Mesendoderm (in vitro differentiated cells): ENCODE measurements around the gene PRKCA.

Experiments used
- DNase-seq: peaks from one replicate; pipeline ENCODE4 v3.0.0; 2013
- H2AK5ac ChIP-seq: 2 replicates; pipeline ENCODE4 v1.6.1; 2013; ENCODE audit warnings: low read length, inconsistent platforms
- H2BK120ac ChIP-seq: 2 replicates; pipeline ENCODE4 v1.6.1; 2013; ENCODE audit warnings: low read depth, mild to moderate bottlenecking, low read length, moderate library complexity, mixed read lengths
- H2BK15ac ChIP-seq: replicated peaks from 2 replicates; pipeline ENCODE4 v1.6.1; 2013; ENCODE audit warnings: low read depth, mild to moderate bottlenecking, moderate library complexity
- H2BK5ac ChIP-seq: 2 replicates; pipeline ENCODE4 v1.6.1; 2013; ENCODE audit warnings: low read length, inconsistent platforms
- H3K18ac ChIP-seq: 2 replicates; pipeline ENCODE4 v1.6.1; 2013; ENCODE audit warnings: mild to moderate bottlenecking, low read length, mixed read lengths
- H3K23ac ChIP-seq: one replicate; pipeline ENCODE4 v1.6.1; 2013; ENCODE audit warnings: low read length
- H3K27ac ChIP-seq: 2 replicates; pipeline ENCODE4 v1.5.1; 2013; ENCODE audit warnings: low read depth, mild to moderate bottlenecking, inconsistent platforms, low read length, moderate library complexity
- H3K27me3 ChIP-seq: 2 replicates; pipeline ENCODE4 v1.6.1; 2013; ENCODE audit warnings: low read length, control low read depth, mild to moderate bottlenecking, inconsistent platforms; ENCODE audit not compliant: insufficient read depth, poor library complexity
- H3K36me3 ChIP-seq: 2 replicates; pipeline ENCODE4 v1.6.1; 2013; ENCODE audit warnings: low read length, inconsistent platforms; ENCODE audit not compliant: control insufficient read depth, insufficient read depth
- H3K4ac ChIP-seq: one replicate; pipeline ENCODE4 v1.6.1; 2013; ENCODE audit warnings: low read depth, mild to moderate bottlenecking, low read length, moderate library complexity
- H3K4me1 ChIP-seq: 2 replicates; pipeline ENCODE4 v1.6.1; 2013; ENCODE audit warnings: low read depth, low read length, inconsistent platforms; ENCODE audit not compliant: control insufficient read depth
- H3K4me2 ChIP-seq: 2 replicates; pipeline ENCODE4 v1.6.1; 2013; ENCODE audit warnings: low read length
- H3K4me3 ChIP-seq: 2 replicates; pipeline ENCODE4 v1.5.1; 2013; ENCODE audit warnings: mild to moderate bottlenecking, low read length
- H3K56ac ChIP-seq: one replicate; pipeline ENCODE4 v1.6.1; 2013; ENCODE audit warnings: low read length
- H3K79me1 ChIP-seq: 2 replicates; pipeline ENCODE4 v1.6.1; 2013; ENCODE audit warnings: low read length, inconsistent platforms
- H3K79me2 ChIP-seq: 2 replicates; pipeline ENCODE4 v1.6.1; 2013; ENCODE audit warnings: mild to moderate bottlenecking, low read length; ENCODE audit not compliant: control insufficient read depth, insufficient read depth
- H3K9ac ChIP-seq: 2 replicates; pipeline ENCODE4 v1.6.1; 2013; ENCODE audit warnings: low read length, inconsistent platforms
- H4K5ac ChIP-seq: one replicate; pipeline ENCODE4 v1.6.1; 2013; ENCODE audit warnings: low read length
- H4K8ac ChIP-seq: one replicate; pipeline ENCODE4 v1.6.1; 2013; ENCODE audit warnings: low read depth, mild to moderate bottlenecking, control low read depth, low read length, moderate library complexity
- WGBS: extraction: QIAGEN DNeasy Blood & Tissue Kit; methylation state at CpG from one replicate; pipeline ENCODE4 v1.1.7; 2013; ENCODE audit warnings: low lambda C conversion rate, missing lambda C conversion rate; ENCODE audit not compliant: insufficient coverage; ENCODE audit errors: extremely low coverage; 5-methylcytosine and 5-hydroxymethylcytosine counted together

Gene PRKCA

GRCh38 chr17:66548659-66549310 lies 246.4 kb downstream of the PRKCA start:
- WGBS = no CpG with 5 or more reads among the region's 14 CpGs
- H3K4me1 ChIP-seq = peaks cover 13% of the 10 kb centered on the region

GRCh38 chr17:66549311-66549704 lies 246.9 kb downstream of the PRKCA start:
- H4K5ac ChIP-seq = no peak overlapping the region
- H3K79me2 ChIP-seq = no peaks in the 10 kb centered on the region
- H3K9ac ChIP-seq = no peak overlapping the region
- peaks cover 13% of the 10 kb centered on the region for H3K4me1 ChIP-seq
- H2AK5ac ChIP-seq = no peak overlapping the region
- H2BK15ac ChIP-seq = no peak overlapping the region
- H3K18ac ChIP-seq = no peak overlapping the region
- H3K56ac ChIP-seq = no peak overlapping the region
- no peak overlapping the region for H4K8ac ChIP-seq
- H3K4me3 ChIP-seq = no peak overlapping the region
- peak; percentile 82 for DNase-seq
- H3K79me1 ChIP-seq = no peaks in the 10 kb centered on the region
- H3K27me3 ChIP-seq = no peaks in the 10 kb centered on the region
- H3K4ac ChIP-seq = no peak overlapping the region
- no peak overlapping the region for H3K23ac ChIP-seq
- H2BK5ac ChIP-seq = no peak overlapping the region
- no peaks in the 10 kb centered on the region for H3K36me3 ChIP-seq
- H2BK120ac ChIP-seq = no peak overlapping the region
- peak overlapping the region; percentile 48 for H3K27ac ChIP-seq
- no peak overlapping the region for H3K4me2 ChIP-seq
- WGBS = no CpG with 5 or more reads among the region's 3 CpGs

More at GRCh38 chr17:66548659-66549310, 246.4 kb downstream of the PRKCA start:
- Histone ChIP-seq H2BK120ac (no peak overlapping the region), H3K4me3 (no peak overlapping the region), H2AK5ac (no peak overlapping the region), H3K27me3 (no peaks in the 10 kb centered on the region), H3K79me2 (no peaks in the 10 kb centered on the region), H3K9ac (no peak overlapping the region), H3K79me1 (no peaks in the 10 kb centered on the region), H2BK15ac (no peak overlapping the region), H3K27ac (peak overlapping the region; percentile 72), H3K4me2 (no peak overlapping the region), H3K4ac (no peak overlapping the region), H3K36me3 (no peaks in the 10 kb centered on the region), H4K8ac (no peak overlapping the region), H2BK5ac (no peak overlapping the region), H3K23ac (no peak overlapping the region), H4K5ac (no peak overlapping the region), H3K56ac (no peak overlapping the region), H3K18ac (peak overlapping the region; percentile 73)
- DNase-seq = peak; percentile 54

DNA sequence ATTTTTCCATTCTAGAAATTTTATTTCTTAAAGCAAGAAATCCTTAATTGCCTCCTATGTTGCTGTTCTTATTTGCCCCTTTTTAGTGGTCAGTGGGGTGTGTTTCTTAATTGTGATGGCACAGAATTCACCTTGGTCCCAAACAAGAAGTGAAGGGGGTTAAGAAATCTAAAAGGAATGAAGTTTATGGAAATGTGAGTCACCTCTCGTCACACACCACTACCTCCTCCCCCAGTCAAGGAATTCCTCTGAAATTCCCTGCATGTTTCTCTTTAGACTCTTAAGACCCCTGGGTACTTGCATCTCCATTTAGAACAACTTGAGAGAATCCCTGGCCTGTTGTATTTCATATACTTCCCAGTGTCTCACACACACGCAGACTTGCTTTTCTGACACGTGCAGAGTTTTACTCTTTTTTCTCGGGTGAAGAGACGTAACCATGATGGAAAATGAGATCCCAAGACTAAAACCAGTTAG lies 247.4 kb downstream of the PRKCA start:
- Histone ChIP-seq H3K4ac (peak overlapping the region; percentile 5), H3K18ac (no peak overlapping the region), H3K79me2 (no peaks in the 10 kb centered on the region), H4K8ac (no peak overlapping the region), H3K56ac (no peak overlapping the region), H2BK120ac (no peak overlapping the region), H3K36me3 (no peaks in the 10 kb centered on the region), H2BK15ac (no peak overlapping the region), H3K4me1 (peaks cover 13% of the 10 kb centered on the region), H3K27ac (peak overlapping the region; percentile 63), H4K5ac (no peak overlapping the region), H3K4me2 (no peak overlapping the region), H3K23ac (no peak overlapping the region), H3K79me1 (no peaks in the 10 kb centered on the region), H2BK5ac (no peak overlapping the region), H3K27me3 (no peaks in the 10 kb centered on the region), H2AK5ac (no peak overlapping the region), H3K4me3 (no peak overlapping the region), H3K9ac (no peak overlapping the region)
- DNase-seq = peak; percentile 95
- WGBS = no CpG with 5 or more reads among the region's 5 CpGs

GRCh38 chr17:66551839-66552238 lies 249.4 kb downstream of the PRKCA start:
- H3K18ac ChIP-seq = no peak overlapping the region
- H3K4me1 ChIP-seq = peaks cover 13% of the 10 kb centered on the region
- no peak overlapping the region for H3K4ac ChIP-seq
- no peak overlapping the region for H2AK5ac ChIP-seq
- no peak overlapping the region for H4K5ac ChIP-seq
- H3K79me2 ChIP-seq = no peaks in the 10 kb centered on the region
- WGBS = no CpG with 5 or more reads among the region's 2 CpGs
- DNase-seq = no peak
- H2BK5ac ChIP-seq = no peak overlapping the region
- no peak overlapping the region for H3K9ac ChIP-seq
- no peak overlapping the region for H4K8ac ChIP-seq
- no peak overlapping the region for H3K4me2 ChIP-seq
- H3K27me3 ChIP-seq = no peaks in the 10 kb centered on the region
- no peak overlapping the region for H3K27ac ChIP-seq
- no peak overlapping the region for H2BK15ac ChIP-seq
- H3K4me3 ChIP-seq = no peak overlapping the region
- no peak overlapping the region for H3K23ac ChIP-seq
- H3K56ac ChIP-seq = no peak overlapping the region
- no peaks in the 10 kb centered on the region for H3K79me1 ChIP-seq
- H2BK120ac ChIP-seq = no peak overlapping the region
- no peaks in the 10 kb centered on the region for H3K36me3 ChIP-seq

GRCh38 chr17:66552371-66552770 lies 250.0 kb downstream of the PRKCA start:
- H4K8ac ChIP-seq = no peak overlapping the region
- no peak overlapping the region for H3K18ac ChIP-seq
- no peaks in the 10 kb centered on the region for H3K36me3 ChIP-seq
- H2BK15ac ChIP-seq = no peak overlapping the region
- H3K23ac ChIP-seq = no peak overlapping the region
- H3K9ac ChIP-seq = no peak overlapping the region
- H3K79me1 ChIP-seq = no peaks in the 10 kb centered on the region
- H3K4me2 ChIP-seq = no peak overlapping the region
- no peaks in the 10 kb centered on the region for H3K27me3 ChIP-seq
- no peak overlapping the region for H4K5ac ChIP-seq
- H3K27ac ChIP-seq = no peak overlapping the region
- H3K4me1 ChIP-seq = peaks cover 13% of the 10 kb centered on the region
- H3K79me2 ChIP-seq = no peaks in the 10 kb centered on the region
- H2AK5ac ChIP-seq = no peak overlapping the region
- H2BK120ac ChIP-seq = no peak overlapping the region
- H2BK5ac ChIP-seq = no peak overlapping the region
- no peak overlapping the region for H3K4me3 ChIP-seq
- no peak overlapping the region for H3K4ac ChIP-seq
- H3K56ac ChIP-seq = no peak overlapping the region
- no CpG with 5 or more reads among the region's 7 CpGs for WGBS
- no peak for DNase-seq

GRCh38 chr17:66555605-66556004 lies 253.2 kb downstream of the PRKCA start:
- H3K27ac ChIP-seq = no peak overlapping the region
- no peak overlapping the region for H3K4ac ChIP-seq
- H3K18ac ChIP-seq = no peak overlapping the region
- H3K56ac ChIP-seq = no peak overlapping the region
- H3K36me3 ChIP-seq = no peaks in the 10 kb centered on the region
- H3K79me1 ChIP-seq = no peaks in the 10 kb centered on the region
- no peak overlapping the region for H3K4me3 ChIP-seq
- H4K5ac ChIP-seq = no peak overlapping the region
- H2BK5ac ChIP-seq = no peak overlapping the region
- H3K79me2 ChIP-seq = no peaks in the 10 kb centered on the region
- no peak overlapping the region for H3K23ac ChIP-seq
- H2BK120ac ChIP-seq = no peak overlapping the region
- no peak overlapping the region for H2AK5ac ChIP-seq
- H3K9ac ChIP-seq = no peak overlapping the region
- H3K4me1 ChIP-seq = no peaks in the 10 kb centered on the region
- no CpG with 5 or more reads among the region's 2 CpGs for WGBS
- H3K4me2 ChIP-seq = no peak overlapping the region
- H2BK15ac ChIP-seq = no peak overlapping the region
- DNase-seq = no peak
- H4K8ac ChIP-seq = no peak overlapping the region
- H3K27me3 ChIP-seq = no peaks in the 10 kb centered on the region
